K562 (cell line): ENCODE results near the gene XRCC2. TPM values are rescaled to one million over a fixed set of nuclear protein-coding genes. Genes with fewer than 3 reads are reported as not detected.

Source experiments
- HMGN3 ChIP-seq: IDR thresholded peaks from 2 replicates; pipeline ENCODE4 v1.6.1; 2011; ENCODE audit warnings: borderline replicate concordance, low read depth, mild to moderate bottlenecking, mixed read lengths, low read length; ENCODE audit not compliant: insufficient read length; ENCODE audit errors: extremely low read depth
- NCOA2 ChIP-seq, 2 experiments: fragments of 450-650 bp; IDR thresholded peaks; 2 replicates each; pipeline ENCODE4 v1.6.1; 2018; ENCODE audit warnings: mild to moderate bottlenecking in 2 of 2, moderate library complexity in 1 of 2; ENCODE audit not compliant: partially characterized antibody in 2 of 2
- NFE2L1 ChIP-seq: fragments of 450-650 bp; IDR thresholded peaks from 2 replicates; pipeline ENCODE4 v1.6.1; 2016; ENCODE audit warnings: missing genetic modification characterization, low read depth, mild to moderate bottlenecking, missing compliant biosample characterization, moderate library complexity, borderline replicate concordance
- PCBP1 ChIP-seq: fragments of 200-400 bp; formaldehyde crosslinking; IDR thresholded peaks from 2 replicates; pipeline ENCODE4 v1.6.1; 2018; ENCODE audit warnings: mild to moderate bottlenecking, low read depth, low read length; ENCODE audit not compliant: poor library complexity, severe bottlenecking
- POLR2AphosphoS2 ChIP-seq: IDR thresholded peaks from 2 replicates; pipeline ENCODE4 v1.6.1; 2012; ENCODE audit warnings: low read length, improper control_type of control experiment
- SIN3A ChIP-seq, 2 experiments: fragments of 150-350 bp in 1 of 2; IDR thresholded peaks; 2 replicates each; pipeline ENCODE4 v1.6.1; 2011 to 2016; ENCODE audit warnings: borderline replicate concordance in 2 of 2, low read depth in 2 of 2, low read length in 2 of 2, mild to moderate bottlenecking in 2 of 2, moderate library complexity in 2 of 2; ENCODE audit not compliant: control insufficient read depth in 1 of 2
- SRSF7 ChIP-seq: fragments of 200-400 bp; formaldehyde crosslinking; optimal IDR thresholded peaks from 2 replicates; pipeline ENCODE3; 2017; ENCODE audit warnings: mild to moderate bottlenecking, low read depth, low read length
- STAT5A ChIP-seq: IDR thresholded peaks from 2 replicates; pipeline ENCODE4 v1.6.1; 2012; ENCODE audit warnings: low read length, inconsistent platforms, borderline replicate concordance
- ZBTB1 ChIP-seq: sonication (generic); formaldehyde crosslinking; IDR thresholded peaks from 2 replicates; pipeline ENCODE4 v1.8.1; 2023; ENCODE audit warnings: missing genetic modification reagents, low read depth, mild to moderate bottlenecking, borderline replicate concordance
- ZFP30 ChIP-seq: fragments of 250-450 bp; sonication (Bioruptor Pico); IDR thresholded peaks from 2 replicates; pipeline ENCODE4 v1.8.0; 2022; ENCODE audit warnings: moderate library complexity, mild to moderate bottlenecking, inconsistent platforms, borderline replicate concordance
- ZNF143 ChIP-seq: sonication (generic); formaldehyde crosslinking; IDR thresholded peaks from 2 replicates; pipeline ENCODE4 v1.9.0; 2022; ENCODE audit warnings: mild to moderate bottlenecking, missing genetic modification reagents
- ZNF174 ChIP-seq: fragments of 250-450 bp; sonication (Bioruptor Pico); IDR thresholded peaks from 2 replicates; pipeline ENCODE4 v1.4.0; 2020; ENCODE audit warnings: mild to moderate bottlenecking
- polyA plus RNA-seq, 8 experiments: library from polyadenylated mRNA; depleted of rRNA in 4 of 8; stranded (reverse) in 5 of 8; unstranded in 3 of 8; fragments of >200 nt; fragmentation: Nextera tagmentation in 2 of 8; fragmentation: Illumina TruSeq in 1 of 8; extraction: Ambion mirVana in 2 of 8; extraction: Trizol in 1 of 8; gene quantifications; 2 replicates each; pipeline versions ENCODE4 v1.2.1 to v1.2.3, GENCODE V29; 2011 to 2014; ENCODE audit warnings: inconsistent platforms in 1 of 8, missing spikeins in 1 of 8
- total RNA-seq, 7 experiments: library from RNA; depleted of rRNA in 6 of 7; stranded (reverse); fragments of >200 nt in 6 of 7; fragmentation: Illumina TruSeq in 2 of 7; extraction: Trizol in 2 of 7; gene quantifications; 2 replicates each; pipeline versions ENCODE4 v1.2.1 to v1.2.3, GENCODE V29; 2011 to 2021; ENCODE audit warnings: low replicate concordance in 1 of 7
- TF ChIP-seq, protein P1 (sequence below): IDR thresholded peaks from 3 replicates; pipeline ENCODE4 v1.6.1; 2011; ENCODE audit warnings: borderline replicate concordance, mild to moderate bottlenecking, moderate library complexity; ENCODE audit not compliant: insufficient read length; ENCODE audit errors: extremely low read depth
- TF ChIP-seq, protein P2 (sequence below): sonication (generic); formaldehyde crosslinking; IDR thresholded peaks from 2 replicates; pipeline ENCODE4 v1.8.0; 2022; ENCODE audit warnings: missing genetic modification reagents, mild to moderate bottlenecking, borderline replicate concordance
- TF ChIP-seq, protein P3 (sequence below), 2 experiments: IDR thresholded peaks; 2 replicates each; pipeline ENCODE4 v1.6.1; 2012; ENCODE audit warnings: improper control_type of control experiment in 2 of 2, low read depth in 2 of 2, low read length in 2 of 2, borderline replicate concordance in 1 of 2
- TF ChIP-seq, protein P4 (sequence below): sonication (generic); formaldehyde crosslinking; IDR thresholded peaks from 2 replicates; pipeline ENCODE4 v1.8.0; 2023; ENCODE audit warnings: mild to moderate bottlenecking, missing genetic modification reagents

The XRCC2 gene
- total and polyA plus RNA-seq, 9 of the 15 experiments (the other 6 are each of a cell fraction or from before 2014, with no cell fraction given), result 16.2 to 58.0 (median 39.8) TPM

DNA sequence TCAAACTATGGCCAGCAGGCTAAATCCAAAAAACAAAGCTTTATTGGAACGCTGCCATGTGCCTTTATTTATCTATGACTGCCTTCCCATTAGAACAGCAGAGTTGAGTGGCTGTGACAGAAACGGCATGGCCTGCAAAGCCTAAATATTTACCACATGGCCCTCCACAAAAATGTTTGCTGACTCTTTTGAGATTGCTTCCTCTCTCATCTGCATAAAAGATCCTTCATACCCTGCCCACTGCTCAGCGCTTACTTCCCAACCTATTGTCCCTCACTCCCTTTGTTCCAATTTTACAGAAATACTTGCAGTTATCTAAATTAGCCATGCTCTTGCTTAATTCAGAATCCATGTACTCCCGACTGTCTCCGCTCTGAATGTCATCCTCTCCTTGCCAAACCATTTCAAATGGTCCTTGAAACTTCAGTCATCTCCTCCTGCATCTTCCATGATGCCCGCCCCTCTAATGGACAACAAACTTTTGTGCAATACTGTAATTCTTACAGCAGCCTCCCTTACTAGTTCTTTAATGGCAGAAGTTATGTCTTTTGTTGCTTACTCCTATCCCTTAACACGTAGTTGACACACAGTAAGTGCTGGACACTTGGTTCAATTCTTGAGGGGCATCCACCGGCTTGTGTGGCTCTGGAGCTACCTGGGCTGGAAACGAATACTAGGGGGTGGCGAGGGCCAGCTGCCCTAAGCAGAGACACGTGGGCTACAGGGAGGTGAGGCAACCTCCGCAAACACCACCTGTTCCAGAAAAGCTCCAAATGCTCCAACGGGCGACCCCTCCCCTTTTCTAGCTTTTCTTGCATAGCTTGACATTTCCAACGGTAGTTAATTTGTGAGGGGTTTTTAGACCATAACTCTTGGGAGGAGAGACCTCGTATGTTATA lies 832 bp downstream of the XRCC2 start (continued):
- TF ChIP-seq, protein P1, sequence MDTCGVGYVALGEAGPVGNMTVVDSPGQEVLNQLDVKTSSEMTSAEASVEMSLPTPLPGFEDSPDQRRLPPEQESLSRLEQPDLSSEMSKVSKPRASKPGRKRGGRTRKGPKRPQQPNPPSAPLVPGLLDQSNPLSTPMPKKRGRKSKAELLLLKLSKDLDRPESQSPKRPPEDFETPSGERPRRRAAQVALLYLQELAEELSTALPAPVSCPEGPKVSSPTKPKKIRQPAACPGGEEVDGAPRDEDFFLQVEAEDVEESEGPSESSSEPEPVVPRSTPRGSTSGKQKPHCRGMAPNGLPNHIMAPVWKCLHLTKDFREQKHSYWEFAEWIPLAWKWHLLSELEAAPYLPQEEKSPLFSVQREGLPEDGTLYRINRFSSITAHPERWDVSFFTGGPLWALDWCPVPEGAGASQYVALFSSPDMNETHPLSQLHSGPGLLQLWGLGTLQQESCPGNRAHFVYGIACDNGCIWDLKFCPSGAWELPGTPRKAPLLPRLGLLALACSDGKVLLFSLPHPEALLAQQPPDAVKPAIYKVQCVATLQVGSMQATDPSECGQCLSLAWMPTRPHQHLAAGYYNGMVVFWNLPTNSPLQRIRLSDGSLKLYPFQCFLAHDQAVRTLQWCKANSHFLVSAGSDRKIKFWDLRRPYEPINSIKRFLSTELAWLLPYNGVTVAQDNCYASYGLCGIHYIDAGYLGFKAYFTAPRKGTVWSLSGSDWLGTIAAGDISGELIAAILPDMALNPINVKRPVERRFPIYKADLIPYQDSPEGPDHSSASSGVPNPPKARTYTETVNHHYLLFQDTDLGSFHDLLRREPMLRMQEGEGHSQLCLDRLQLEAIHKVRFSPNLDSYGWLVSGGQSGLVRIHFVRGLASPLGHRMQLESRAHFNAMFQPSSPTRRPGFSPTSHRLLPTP, result no peak
- TF ChIP-seq ZNF174 (no peak), ZBTB1 (no peak), ZFP30 (CRISPR knock-in tag) (no peak), POLR2AphosphoS2 (no peak), NFE2L1 (tag) (no peak), SRSF7 (no peak), HMGN3 (no peak), STAT5A (no peak), NCOA2 (IDR thresholded peaks at IDR 0.05; ENCODE audit: partially characterized antibody in 2 of 2) (no peak), SIN3A (IDR thresholded peaks at IDR 0.05; ENCODE audit: borderline replicate concordance in 2 of 2, control insufficient read depth in 1 of 2, low read depth in 2 of 2, low read length in 2 of 2) (peak; percentile 71 to 94), ZNF143 (no peak), PCBP1 (no peak)
- TF ChIP-seq, protein P2, sequence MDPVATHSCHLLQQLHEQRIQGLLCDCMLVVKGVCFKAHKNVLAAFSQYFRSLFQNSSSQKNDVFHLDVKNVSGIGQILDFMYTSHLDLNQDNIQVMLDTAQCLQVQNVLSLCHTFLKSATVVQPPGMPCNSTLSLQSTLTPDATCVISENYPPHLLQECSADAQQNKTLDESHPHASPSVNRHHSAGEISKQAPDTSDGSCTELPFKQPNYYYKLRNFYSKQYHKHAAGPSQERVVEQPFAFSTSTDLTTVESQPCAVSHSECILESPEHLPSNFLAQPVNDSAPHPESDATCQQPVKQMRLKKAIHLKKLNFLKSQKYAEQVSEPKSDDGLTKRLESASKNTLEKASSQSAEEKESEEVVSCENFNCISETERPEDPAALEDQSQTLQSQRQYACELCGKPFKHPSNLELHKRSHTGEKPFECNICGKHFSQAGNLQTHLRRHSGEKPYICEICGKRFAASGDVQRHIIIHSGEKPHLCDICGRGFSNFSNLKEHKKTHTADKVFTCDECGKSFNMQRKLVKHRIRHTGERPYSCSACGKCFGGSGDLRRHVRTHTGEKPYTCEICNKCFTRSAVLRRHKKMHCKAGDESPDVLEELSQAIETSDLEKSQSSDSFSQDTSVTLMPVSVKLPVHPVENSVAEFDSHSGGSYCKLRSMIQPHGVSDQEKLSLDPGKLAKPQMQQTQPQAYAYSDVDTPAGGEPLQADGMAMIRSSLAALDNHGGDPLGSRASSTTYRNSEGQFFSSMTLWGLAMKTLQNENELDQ (CRISPR knock-in tag), result no peak
- TF ChIP-seq, protein P3, sequence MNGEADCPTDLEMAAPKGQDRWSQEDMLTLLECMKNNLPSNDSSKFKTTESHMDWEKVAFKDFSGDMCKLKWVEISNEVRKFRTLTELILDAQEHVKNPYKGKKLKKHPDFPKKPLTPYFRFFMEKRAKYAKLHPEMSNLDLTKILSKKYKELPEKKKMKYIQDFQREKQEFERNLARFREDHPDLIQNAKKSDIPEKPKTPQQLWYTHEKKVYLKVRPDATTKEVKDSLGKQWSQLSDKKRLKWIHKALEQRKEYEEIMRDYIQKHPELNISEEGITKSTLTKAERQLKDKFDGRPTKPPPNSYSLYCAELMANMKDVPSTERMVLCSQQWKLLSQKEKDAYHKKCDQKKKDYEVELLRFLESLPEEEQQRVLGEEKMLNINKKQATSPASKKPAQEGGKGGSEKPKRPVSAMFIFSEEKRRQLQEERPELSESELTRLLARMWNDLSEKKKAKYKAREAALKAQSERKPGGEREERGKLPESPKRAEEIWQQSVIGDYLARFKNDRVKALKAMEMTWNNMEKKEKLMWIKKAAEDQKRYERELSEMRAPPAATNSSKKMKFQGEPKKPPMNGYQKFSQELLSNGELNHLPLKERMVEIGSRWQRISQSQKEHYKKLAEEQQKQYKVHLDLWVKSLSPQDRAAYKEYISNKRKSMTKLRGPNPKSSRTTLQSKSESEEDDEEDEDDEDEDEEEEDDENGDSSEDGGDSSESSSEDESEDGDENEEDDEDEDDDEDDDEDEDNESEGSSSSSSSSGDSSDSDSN (IDR thresholded peaks at IDR 0.05; ENCODE audit: borderline replicate concordance in 1 of 2, low read depth in 2 of 2, low read length in 2 of 2), result no peak
- TF ChIP-seq, protein P4, sequence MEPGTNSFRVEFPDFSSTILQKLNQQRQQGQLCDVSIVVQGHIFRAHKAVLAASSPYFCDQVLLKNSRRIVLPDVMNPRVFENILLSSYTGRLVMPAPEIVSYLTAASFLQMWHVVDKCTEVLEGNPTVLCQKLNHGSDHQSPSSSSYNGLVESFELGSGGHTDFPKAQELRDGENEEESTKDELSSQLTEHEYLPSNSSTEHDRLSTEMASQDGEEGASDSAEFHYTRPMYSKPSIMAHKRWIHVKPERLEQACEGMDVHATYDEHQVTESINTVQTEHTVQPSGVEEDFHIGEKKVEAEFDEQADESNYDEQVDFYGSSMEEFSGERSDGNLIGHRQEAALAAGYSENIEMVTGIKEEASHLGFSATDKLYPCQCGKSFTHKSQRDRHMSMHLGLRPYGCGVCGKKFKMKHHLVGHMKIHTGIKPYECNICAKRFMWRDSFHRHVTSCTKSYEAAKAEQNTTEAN (CRISPR knock-in tag), result no peak
